ENCODE measurements around the gene INSYN2B. TPM values are rescaled to one million over a fixed set of nuclear protein-coding genes. Genes with fewer than 3 reads are reported as not detected.

Gene INSYN2B
- total RNA-seq, 4 donors from 2014 or later: not detected

DNA sequence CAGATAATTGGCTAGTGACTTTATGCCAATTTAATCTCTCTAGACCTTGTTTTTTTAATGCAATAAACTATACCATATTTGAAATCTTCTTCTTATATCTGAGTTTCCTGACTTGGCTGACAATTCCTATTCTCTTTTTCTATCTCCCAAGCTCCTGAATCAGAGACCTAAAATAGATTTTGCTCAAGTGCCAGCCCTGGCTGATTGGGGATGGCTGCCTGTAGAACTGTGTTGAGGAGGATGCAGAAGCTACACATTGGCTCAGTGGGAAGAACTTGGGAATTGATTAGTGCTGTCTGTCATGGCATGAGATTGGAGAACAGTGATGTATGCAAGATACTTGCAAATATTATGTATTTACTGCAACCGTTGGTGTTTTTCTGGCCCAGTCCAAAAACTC lies 132.8 kb downstream of the INSYN2B start:
- Histone ChIP-seq H3K36me3 (no peaks in the 10 kb centered on the region), H3K4me3 (no peak overlapping the region), H3K4me1 (no peaks in the 10 kb centered on the region), H3K27ac (no peak overlapping the region), H3K9me3 (peaks cover 0 to 20% (median 0%) of the 10 kb centered on the region in 3 donors), H3K27me3 (peaks cover 3% of the 10 kb centered on the region)
- TF ChIP-seq POLR2A (IDR thresholded peaks at IDR 0.05) (no peak), POLR2AphosphoS5 (IDR thresholded peaks at IDR 0.05) (no peak), EP300 (IDR thresholded peaks at IDR 0.05) (no peak), CTCF (IDR thresholded peaks at IDR 0.05) (no peak)
- 42 to 64% methylated on average over 1 of the region's 1 CpG for WGBS, 2 donors (ENCODE audit: low coverage in 1 of 2)
- ATAC-seq: no peak

GRCh38 chr5:169842699-169843098 lies 137.6 kb downstream of the INSYN2B start:
- Histone ChIP-seq H3K9me3 (no peaks in the 10 kb centered on the region), H3K36me3 (no peaks in the 10 kb centered on the region), H3K4me3 (no peak overlapping the region), H3K4me1 (no peaks in the 10 kb centered on the region), H3K27ac (no peak overlapping the region), H3K27me3 (no peaks in the 10 kb centered on the region)
- ATAC-seq: no peak
- TF ChIP-seq POLR2A (IDR thresholded peaks at IDR 0.05) (no peak), EP300 (IDR thresholded peaks at IDR 0.05) (no peak), CTCF (IDR thresholded peaks at IDR 0.05) (no peak), POLR2AphosphoS5 (IDR thresholded peaks at IDR 0.05) (no peak)

GRCh38 chr5:169840405-169840804 lies 139.9 kb downstream of the INSYN2B start:
- Histone ChIP-seq H3K27me3 (no peaks in the 10 kb centered on the region), H3K27ac (no peak overlapping the region), H3K4me3 (no peak overlapping the region), H3K4me1 (no peaks in the 10 kb centered on the region), H3K9me3 (no peaks in the 10 kb centered on the region), H3K36me3 (no peaks in the 10 kb centered on the region)
- ATAC-seq: no peak
- no peak for TF ChIP-seq POLR2A (IDR thresholded peaks at IDR 0.05)
- no peak for TF ChIP-seq EP300 (IDR thresholded peaks at IDR 0.05)
- TF ChIP-seq POLR2AphosphoS5 (IDR thresholded peaks at IDR 0.05): no peak
- no peak for TF ChIP-seq CTCF (IDR thresholded peaks at IDR 0.05)
- WGBS, 2 donors (ENCODE audit: low coverage in 1 of 2): 88 to 94% methylated on average over 2 to 3 of the region's 3 CpGs

DNA sequence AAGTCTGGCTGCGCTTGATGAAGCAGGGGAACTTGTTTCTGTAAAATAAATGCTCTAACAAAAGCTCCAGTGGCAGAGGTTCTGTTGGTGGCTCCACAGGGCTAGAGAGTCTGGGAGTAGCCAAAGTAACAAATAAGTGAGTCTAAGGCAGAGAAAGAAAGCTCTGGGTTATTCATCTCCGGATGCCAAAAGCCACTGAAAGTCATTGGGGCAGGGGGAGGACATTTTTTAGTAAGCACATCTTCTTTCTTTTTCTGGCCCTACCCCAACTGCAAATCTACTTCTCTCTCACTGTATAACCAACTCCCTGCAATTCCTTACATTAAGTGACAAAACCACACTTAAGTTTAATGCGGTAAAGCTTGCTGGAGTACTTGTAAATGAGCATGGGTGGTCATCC lies 141.6 kb downstream of the INSYN2B start:
- TF ChIP-seq POLR2A (IDR thresholded peaks at IDR 0.05) (no peak), EP300 (IDR thresholded peaks at IDR 0.05) (no peak), CTCF (IDR thresholded peaks at IDR 0.05) (no peak), POLR2AphosphoS5 (IDR thresholded peaks at IDR 0.05) (no peak)
- Histone ChIP-seq H3K27ac (no peak overlapping the region), H3K36me3 (no peaks in the 10 kb centered on the region), H3K27me3 (no peaks in the 10 kb centered on the region), H3K9me3 (no peaks in the 10 kb centered on the region), H3K4me1 (no peaks in the 10 kb centered on the region), H3K4me3 (no peak overlapping the region)
- no peak for ATAC-seq
- WGBS, 2 donors (ENCODE audit: low coverage in 1 of 2): 80 to 82% methylated on average over 3 of the region's 3 CpGs

- no peak for ATAC-seq
- no peak overlapping the region for H3K4me3 ChIP-seq
- H3K9me3 ChIP-seq: no peaks in the 10 kb centered on the region
- TF ChIP-seq POLR2AphosphoS5 (IDR thresholded peaks at IDR 0.05): no peak
- no peak for TF ChIP-seq POLR2A (IDR thresholded peaks at IDR 0.05)
- TF ChIP-seq CTCF (IDR thresholded peaks at IDR 0.05): no peak
- TF ChIP-seq EP300 (IDR thresholded peaks at IDR 0.05): no peak
- no peaks in the 10 kb centered on the region for H3K27me3 ChIP-seq
- no peak overlapping the region for H3K27ac ChIP-seq
- no peaks in the 10 kb centered on the region for H3K36me3 ChIP-seq
- no peaks in the 10 kb centered on the region for H3K4me1 ChIP-seq
Measured at GRCh38 chr5:169837686-169838085, 142.6 kb downstream of the INSYN2B start.

Measured in gastroesophageal sphincter (tissue), 4 donors.